Smooth muscle cell (in vitro differentiated cells): Measurements from ENCODE around the gene PTPRR. TPM values are rescaled to one million over a fixed set of nuclear protein-coding genes. Genes with fewer than 3 reads are reported as not detected.
A peak's percentile ranks its signal among the peaks of the same experiment; 100 is the strongest.

ENCODE experiments used
- DNase-seq: peaks from one replicate; lab custom pipeline; 2025; ENCODE audit not compliant: unreplicated experiment; lab: John Stamatoyannopoulos, UW
- H2AFZ ChIP-seq: fragments of 200-600 bp; sonication (generic); 2 replicates; pipeline ENCODE4 v1.6.0; 2016; ENCODE audit warnings: antibody characterized with exemption, low read depth, mild to moderate bottlenecking
- H3F3A ChIP-seq: fragments of 200-600 bp; sonication (generic); 2 replicates; pipeline ENCODE4 v1.6.0; 2017; ENCODE audit warnings: antibody characterized with exemption, low read depth
- H3K27ac ChIP-seq: fragments of 200-600 bp; sonication (generic); 2 replicates; pipeline ENCODE4 v1.5.1; 2016; ENCODE audit warnings: low read depth, mild to moderate bottlenecking
- H3K27me3 ChIP-seq: fragments of 200-600 bp; sonication (generic); 2 replicates; pipeline ENCODE4 v1.6.1; 2016; ENCODE audit warnings: low read depth, mild to moderate bottlenecking
- H3K36me3 ChIP-seq: fragments of 200-600 bp; sonication (generic); 2 replicates; pipeline ENCODE4 v1.5.1; 2016; ENCODE audit warnings: low read depth
- H3K4me1 ChIP-seq: fragments of 200-600 bp; sonication (generic); 2 replicates; pipeline ENCODE4 v1.5.1; 2016; ENCODE audit warnings: low read depth
- H3K4me2 ChIP-seq: fragments of 200-600 bp; sonication (generic); 2 replicates; pipeline ENCODE4 v1.6.0; 2016; ENCODE audit warnings: mild to moderate bottlenecking
- H3K4me3 ChIP-seq: fragments of 200-600 bp; sonication (generic); 2 replicates; pipeline ENCODE4 v1.5.1; 2016; ENCODE audit warnings: mild to moderate bottlenecking
- H3K79me2 ChIP-seq: fragments of 200-600 bp; sonication (generic); 2 replicates; pipeline ENCODE4 v1.6.0; 2016; ENCODE audit warnings: low read depth, mild to moderate bottlenecking
- H3K9ac ChIP-seq: fragments of 200-600 bp; sonication (generic); 2 replicates; pipeline ENCODE4 v1.6.0; 2016; ENCODE audit warnings: low read depth
- H3K9me3 ChIP-seq: fragments of 200-600 bp; sonication (generic); replicated peaks from 2 replicates; pipeline ENCODE4 v1.5.1; 2016; ENCODE audit warnings: low read depth
- H4K20me1 ChIP-seq: fragments of 200-600 bp; sonication (generic); 2 replicates; pipeline ENCODE4 v1.6.0; 2016; ENCODE audit warnings: low read depth
- CTCF ChIP-seq: fragments of 200-600 bp; sonication (generic); IDR thresholded peaks from 2 replicates; pipeline ENCODE4 v1.5.1; 2017; ENCODE audit warnings: borderline replicate concordance, mild to moderate bottlenecking, antibody characterized with exemption; ENCODE audit not compliant: insufficient read depth, poor library complexity, severe bottlenecking
- WGBS: methylation state at CpG from one replicate; pipeline ENCODE4 v1.1.7; 2016; ENCODE audit warnings: low lambda C conversion rate; 5-methylcytosine and 5-hydroxymethylcytosine counted together
- polyA plus RNA-seq: library from polyadenylated mRNA; unstranded; fragments of >200 nt; fragmentation: Nextera tagmentation; extraction: Ambion mirVana; gene quantifications from 2 replicates; pipeline ENCODE4 v1.2.1, GENCODE V29; 2016
- total RNA-seq: library from RNA; depleted of rRNA; stranded (reverse); fragments of >200 nt; gene quantifications from 2 replicates; pipeline ENCODE4 v1.2.3, GENCODE V29; 2014

The PTPRR gene
- total and polyA plus RNA-seq, 2 experiments from 2014 or later: 2.8 to 17.8 TPM

GRCh38 chr12:70842136-70842535, 78.4 kb downstream of the PTPRR start:
- WGBS: 100% methylated on average over 1 of the region's 1 CpG
- Histone ChIP-seq H2AFZ (no peak overlapping the region), H3K79me2 (no peaks in the 10 kb centered on the region), H3K4me3 (no peak overlapping the region), H3F3A (no peaks in the 10 kb centered on the region), H3K27me3 (no peaks in the 10 kb centered on the region), H3K9me3 (no peaks in the 10 kb centered on the region), H3K36me3 (no peaks in the 10 kb centered on the region), H4K20me1 (no peaks in the 10 kb centered on the region), H3K4me2 (no peak overlapping the region), H3K27ac (peak overlapping the region; percentile 7), H3K4me1 (no peaks in the 10 kb centered on the region), H3K9ac (no peak overlapping the region)
- no peak for DNase-seq
- TF ChIP-seq CTCF: no peak

GRCh38 chr12:70840656-70841350, 79.7 kb downstream of the PTPRR start:
- Histone ChIP-seq H2AFZ (no peak overlapping the region), H3K36me3 (no peaks in the 10 kb centered on the region), H3K27me3 (no peaks in the 10 kb centered on the region), H3K4me3 (no peak overlapping the region), H3K4me2 (no peak overlapping the region), H3K9me3 (no peaks in the 10 kb centered on the region), H3K9ac (no peak overlapping the region), H3K27ac (no peak overlapping the region), H3K4me1 (no peaks in the 10 kb centered on the region), H3K79me2 (no peaks in the 10 kb centered on the region), H3F3A (no peaks in the 10 kb centered on the region), H4K20me1 (no peaks in the 10 kb centered on the region)
- no peak for TF ChIP-seq CTCF
- 43% methylated on average over 4 of the region's 4 CpGs for WGBS
- DNase-seq: no peak

GRCh38 chr12:70839544-70839943, 81.0 kb downstream of the PTPRR start:
- no peak for DNase-seq
- Histone ChIP-seq H3K27ac (no peak overlapping the region), H3K4me1 (no peaks in the 10 kb centered on the region), H2AFZ (no peak overlapping the region), H4K20me1 (no peaks in the 10 kb centered on the region), H3K9me3 (no peaks in the 10 kb centered on the region), H3K36me3 (no peaks in the 10 kb centered on the region), H3K9ac (no peak overlapping the region), H3K4me2 (no peak overlapping the region), H3K27me3 (no peaks in the 10 kb centered on the region), H3F3A (no peaks in the 10 kb centered on the region), H3K79me2 (no peaks in the 10 kb centered on the region), H3K4me3 (no peak overlapping the region)
- TF ChIP-seq CTCF: no peak
- WGBS: 83% methylated on average over 3 of the region's 3 CpGs

- Histone ChIP-seq H3K4me1 (no peaks in the 10 kb centered on the region), H3K79me2 (no peaks in the 10 kb centered on the region), H3F3A (no peaks in the 10 kb centered on the region), H3K27me3 (no peaks in the 10 kb centered on the region), H3K9me3 (no peaks in the 10 kb centered on the region), H3K4me3 (no peak overlapping the region), H4K20me1 (no peaks in the 10 kb centered on the region), H3K4me2 (no peak overlapping the region), H2AFZ (no peak overlapping the region), H3K27ac (no peak overlapping the region), H3K36me3 (no peaks in the 10 kb centered on the region), H3K9ac (no peak overlapping the region)
- DNase-seq: no peak
- WGBS: 45% methylated on average over 2 of the region's 2 CpGs
- no peak for TF ChIP-seq CTCF
These were observed 82.4 kb downstream of the PTPRR start for GRCh38 chr12:70838127-70838526.
